IMR-90 (cell line): ENCODE measurements around the gene FCRL5. TPM values are rescaled to one million over a fixed set of nuclear protein-coding genes. Genes with fewer than 3 reads are reported as not detected.

Source experiments
- ATAC-seq: fragments of 200-7000 bp; cut with Tn5 transposase; 2 replicates; pipeline ENCODE4 v1.9.1; 2020; ENCODE audit warnings: low read depth, mild to moderate bottlenecking, moderate library complexity
- BruUV-seq: library from RNA; stranded (reverse); fragments of 400-500 nt; replicated peaks from 2 replicates; lab custom pipeline; 2021; lab: Mats Ljungman, UMichigan
- CTCF ChIA-PET: fragments of 300-600 bp; formaldehyde crosslinking; extraction: SDS; loops from one replicate; lab custom pipeline; 2021; ENCODE audit warnings: antibody characterized with exemption; lab: Yijun Ruan, JAX
- POLR2A ChIA-PET: fragments of 300-600 bp; sonication (Branson Sonifier 250); formaldehyde crosslinking; loops from one replicate; lab custom pipeline; 2022; ENCODE audit warnings: antibody characterized with exemption; ENCODE audit not compliant: unreplicated experiment; lab: Charles Lee
- DNase-seq: peaks from one replicate; pipeline ENCODE4 v3.0.0; 2013
- H2AFZ ChIP-seq: replicated peaks from 2 replicates; pipeline ENCODE3; 2013; ENCODE audit warnings: low read length, mild to moderate bottlenecking; ENCODE audit not compliant: poor library complexity
- H2AK5ac ChIP-seq: 2 replicates; pipeline ENCODE4 v1.6.1; 2013; ENCODE audit warnings: low read depth, low read length, inconsistent platforms
- H2AK9ac ChIP-seq: replicated peaks from 2 replicates; pipeline ENCODE3; 2013; ENCODE audit warnings: mild to moderate bottlenecking, low read depth, low read length, moderate library complexity; ENCODE audit not compliant: poor library complexity
- H2BK120ac ChIP-seq: 2 replicates; pipeline ENCODE4 v1.6.1; 2013; ENCODE audit warnings: low read depth, low read length, inconsistent platforms
- H2BK15ac ChIP-seq: 3 replicates; pipeline ENCODE4 v1.6.1; 2013; ENCODE audit warnings: low read depth, low read length, inconsistent platforms
- H2BK20ac ChIP-seq: 2 replicates; pipeline ENCODE4 v1.6.1; 2013; ENCODE audit warnings: low read depth, mild to moderate bottlenecking, inconsistent platforms, low read length, moderate library complexity
- H2BK5ac ChIP-seq: 2 replicates; pipeline ENCODE4 v1.6.1; 2013; ENCODE audit warnings: mild to moderate bottlenecking, low read depth, low read length, inconsistent platforms; ENCODE audit not compliant: poor library complexity, severe bottlenecking
- H3K14ac ChIP-seq: replicated peaks from 2 replicates; pipeline ENCODE4 v1.6.1; 2013; ENCODE audit warnings: low read depth, low read length, inconsistent platforms
- H3K18ac ChIP-seq: 2 replicates; pipeline ENCODE4 v1.6.1; 2013; ENCODE audit warnings: low read depth, low read length, control low read depth
- H3K23ac ChIP-seq: 2 replicates; pipeline ENCODE4 v1.6.1; 2013; ENCODE audit warnings: low read depth, low read length, inconsistent platforms
- H3K27ac ChIP-seq: 2 replicates; pipeline ENCODE4 v1.5.1; 2013; ENCODE audit warnings: mild to moderate bottlenecking, control low read depth, low read length; ENCODE audit not compliant: insufficient read depth
- H3K27me3 ChIP-seq: 2 replicates; pipeline ENCODE4 v1.6.1; 2013; ENCODE audit warnings: low read length; ENCODE audit not compliant: control insufficient read depth, insufficient read depth
- H3K36me3 ChIP-seq: 2 replicates; pipeline ENCODE4 v1.6.1; 2013; ENCODE audit warnings: low read length, mixed read lengths; ENCODE audit not compliant: control insufficient read depth, insufficient read depth
- H3K4ac ChIP-seq: 2 replicates; pipeline ENCODE4 v1.6.1; 2013; ENCODE audit warnings: low read depth, low read length, inconsistent platforms
- H3K4me1 ChIP-seq: 2 replicates; pipeline ENCODE4 v1.6.1; 2013; ENCODE audit warnings: low read length, mixed read lengths; ENCODE audit not compliant: control insufficient read depth, insufficient read depth
- H3K4me2 ChIP-seq: 2 replicates; pipeline ENCODE4 v1.6.1; 2013; ENCODE audit warnings: low read depth, mild to moderate bottlenecking, control low read depth, low read length, moderate library complexity
- H3K4me3 ChIP-seq: 2 replicates; pipeline ENCODE4 v1.5.1; 2013; ENCODE audit warnings: low read depth, mild to moderate bottlenecking, control low read depth, low read length, moderate library complexity; ENCODE audit not compliant: insufficient read depth
- H3K56ac ChIP-seq: 2 replicates; pipeline ENCODE4 v1.6.1; 2013; ENCODE audit warnings: low read length, inconsistent platforms; ENCODE audit not compliant: insufficient read depth; ENCODE audit errors: extremely low read depth
- H3K79me1 ChIP-seq, 2 experiments: 2 replicates each; pipeline ENCODE4 v1.6.1; 2013; ENCODE audit warnings: low read length in 2 of 2, inconsistent platforms in 1 of 2, low read depth in 1 of 2
- H3K9ac ChIP-seq: 2 replicates; pipeline ENCODE4 v1.6.1; 2013; ENCODE audit warnings: low read depth, low read length, control low read depth
- H3K9me1 ChIP-seq: 2 replicates; pipeline ENCODE4 v1.6.1; 2013; ENCODE audit warnings: low read length, inconsistent platforms; ENCODE audit not compliant: insufficient read depth
- H3K9me3 ChIP-seq: 2 replicates; pipeline ENCODE4 v1.6.1; 2013; ENCODE audit warnings: low read length; ENCODE audit not compliant: control insufficient read depth, insufficient read depth
- H4K20me1 ChIP-seq: 2 replicates; pipeline ENCODE4 v1.6.1; 2013; ENCODE audit warnings: low read length, inconsistent platforms; ENCODE audit not compliant: insufficient read depth
- H4K5ac ChIP-seq: 2 replicates; pipeline ENCODE4 v1.6.1; 2013; ENCODE audit warnings: mild to moderate bottlenecking, low read depth, low read length, control low read depth
- H4K8ac ChIP-seq, 2 experiments: 2 replicates each; pipeline ENCODE4 v1.6.1; 2013; ENCODE audit warnings: low read depth in 2 of 2, low read length in 2 of 2, control low read depth in 1 of 2, inconsistent platforms in 1 of 2
- H4K91ac ChIP-seq: 2 replicates; pipeline ENCODE4 v1.6.1; 2013; ENCODE audit warnings: low read depth, low read length, inconsistent platforms; ENCODE audit not compliant: insufficient read depth
- FOS ChIP-seq: fragments of 150-350 bp; IDR thresholded peaks from 2 replicates; pipeline ENCODE4 v1.6.1; 2016; ENCODE audit warnings: low read depth, low read length
- MXI1 ChIP-seq: IDR thresholded peaks from 2 replicates; pipeline ENCODE4 v1.6.1; 2012; ENCODE audit warnings: low read depth, mild to moderate bottlenecking, low read length, moderate library complexity, borderline replicate concordance
- NFE2L2 ChIP-seq: fragments of 150-350 bp; IDR thresholded peaks from 2 replicates; pipeline ENCODE4 v1.6.1; 2016; ENCODE audit warnings: low read depth, mild to moderate bottlenecking, low read length
- RAD21 ChIP-seq: IDR thresholded peaks from 2 replicates; pipeline ENCODE4 v1.6.1; 2012; ENCODE audit warnings: low read length, improper control_type of control experiment
- RFX5 ChIP-seq: IDR thresholded peaks from 2 replicates; pipeline ENCODE4 v1.8.0; 2012; ENCODE audit warnings: low read depth, mild to moderate bottlenecking, low read length, moderate library complexity
- SMC3 ChIP-seq: fragments of 150-350 bp; IDR thresholded peaks from 2 replicates; pipeline ENCODE4 v1.6.1; 2016; ENCODE audit warnings: low read depth, mild to moderate bottlenecking, antibody characterized with exemption, low read length, moderate library complexity
- WGBS, 2 experiments: methylation state at CpG; one replicate each; pipeline versions ENCODE4 v1.1.5 to v1.1.7; 2013; ENCODE audit warnings: missing lambda C conversion rate in 2 of 2; ENCODE audit not compliant: insufficient read length in 1 of 2; ENCODE audit errors: extremely low coverage in 2 of 2; 5-methylcytosine and 5-hydroxymethylcytosine counted together
- dilution Hi-C: fragments of 300-500 bp; cut with HindIII; formaldehyde crosslinking; loops from one replicate; pipeline ENCODE4 v1.14.3; 2018; ENCODE audit warnings: low sequenced_read_pairs; ENCODE audit not compliant: unreplicated experiment
- in situ Hi-C: fragments of 300-500 bp; cut with MboI; formaldehyde crosslinking; loops from 3 replicates; pipeline ENCODE4 v1.14.3; 2019; ENCODE audit warnings: low sequenced_read_pairs, inconsistent platforms, mixed read lengths
- intact Hi-C: fragments of 100-400 bp; cut with micrococcal nuclease; formaldehyde crosslinking; loops from 2 replicates; pipeline ENCODE4 v1.10.0; 2022
- polyA plus RNA-seq, 3 experiments: library from polyadenylated mRNA; depleted of rRNA; stranded (reverse); fragments of >200 nt; gene quantifications; 2 replicates each; pipeline ENCODE4 v1.2.3, GENCODE V29; 2012; ENCODE audit warnings: low replicate concordance in 1 of 3
- total RNA-seq: library from RNA; depleted of rRNA; stranded (reverse); fragments of >200 nt; gene quantifications from 2 replicates; pipeline ENCODE4 v1.2.3, GENCODE V29; 2012; rRNA removed

FCRL5 gene
- total and polyA plus RNA-seq, 2 of the 4 experiments (the other 2 are of a cell fraction), result not detected

DNA sequence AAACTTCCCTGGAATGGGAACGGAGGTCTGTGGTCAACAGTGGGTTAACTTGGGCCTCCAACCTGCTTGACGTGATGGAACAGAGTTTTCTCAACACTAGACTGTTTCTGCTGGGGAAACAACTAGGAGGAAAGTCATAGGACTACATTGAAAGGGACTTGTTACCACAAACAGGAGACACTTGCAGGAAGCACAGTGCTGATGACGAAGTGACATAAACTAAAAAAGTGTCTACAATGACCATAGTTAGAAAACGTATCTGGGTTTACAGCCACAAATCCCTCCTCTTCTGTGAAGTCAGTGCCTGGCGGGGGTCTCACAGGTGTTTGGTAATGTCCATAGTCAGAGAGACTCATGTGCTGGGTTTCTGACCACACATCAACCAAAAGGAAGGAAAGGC, 86.3 kb downstream of the FCRL5 start:
- TF ChIP-seq NFE2L2 (no peak), FOS (no peak), RAD21 (no peak), RFX5 (no peak), MXI1 (no peak), SMC3 (no peak)

More for the DNA sequence above, 86.3 kb downstream of the FCRL5 start:
- no peak overlapping the region for H4K91ac ChIP-seq
- H2BK120ac ChIP-seq, result no peak overlapping the region
- in situ Hi-C loops (no loop called here), intact Hi-C loops (no loop called here), dilution Hi-C loops (no loop called here)
- H3K9ac ChIP-seq, result no peak overlapping the region
- H4K20me1 ChIP-seq, result no peaks in the 10 kb centered on the region
- no peak overlapping the region for H2BK5ac ChIP-seq
- H2AFZ ChIP-seq, result no peak overlapping the region
- ChIA-PET CTCF (no interaction called here), POLR2A (no interaction called here)
- H3K79me1 ChIP-seq, result no peaks in the 10 kb centered on the region
- H3K23ac ChIP-seq, result no peak overlapping the region
- H2BK15ac ChIP-seq, result no peak overlapping the region
- H3K4ac ChIP-seq, result no peak overlapping the region
- no peaks in the 10 kb centered on the region for H3K9me3 ChIP-seq
- no peaks in the 10 kb centered on the region for H3K4me1 ChIP-seq
- BruUV-seq, result no TSS peak
- H3K56ac ChIP-seq, result no peak overlapping the region
- DNase-seq, result no peak
- no peak overlapping the region for H4K5ac ChIP-seq
- no peak overlapping the region for H3K27ac ChIP-seq
- no peak overlapping the region for H2AK5ac ChIP-seq
- no peaks in the 10 kb centered on the region for H3K9me1 ChIP-seq
- WGBS, 2 experiments, result 31% methylated on average over 2 of the region's 5 CpGs; no CpG with 5 or more reads in 1 of the 2 experiments
- no peaks in the 10 kb centered on the region for H3K36me3 ChIP-seq
- no peaks in the 10 kb centered on the region for H3K27me3 ChIP-seq
- H3K4me3 ChIP-seq, result no peak overlapping the region
- H3K4me2 ChIP-seq, result no peak overlapping the region
- no peak for ATAC-seq
- H3K18ac ChIP-seq, result no peak overlapping the region
- H3K14ac ChIP-seq, result no peak overlapping the region
- no peak overlapping the region for H2AK9ac ChIP-seq
- H4K8ac ChIP-seq, result no peak overlapping the region
- H2BK20ac ChIP-seq, result no peak overlapping the region

Other genes with a start within 250 kb of the FCRL5 start
- not detected in 2 replicates for gene FCRL4, start 45.6 kb upstream of the FCRL5 start, total RNA-seq
- gene FCRL4, start 45.6 kb upstream of the FCRL5 start, polyA plus RNA-seq (2012; rRNA removed), result not detected in 2 replicates
- gene FCRL3, start 148.3 kb upstream of the FCRL5 start, total RNA-seq, result not detected in 2 replicates
- not detected in 2 replicates for gene FCRL3, start 148.3 kb upstream of the FCRL5 start, polyA plus RNA-seq (2012; rRNA removed)
- gene FCRL2, start 224.6 kb upstream of the FCRL5 start, total RNA-seq, result not detected in 2 replicates
- gene FCRL2, start 224.6 kb upstream of the FCRL5 start, polyA plus RNA-seq (2012; rRNA removed), result not detected in 2 replicates